GM12873 (cell line): ENCODE measurements around the gene PTAFR.

Source experiments
- TF ChIP-seq, protein P1 (sequence below): IDR thresholded peaks from 2 replicates; pipeline ENCODE4 v1.5.1; 2012; ENCODE audit warnings: low read depth, mild to moderate bottlenecking, moderate library complexity, low read length, control low read depth; ENCODE audit not compliant: insufficient read depth; ENCODE audit errors: missing control alignments

Gene PTAFR

DNA sequence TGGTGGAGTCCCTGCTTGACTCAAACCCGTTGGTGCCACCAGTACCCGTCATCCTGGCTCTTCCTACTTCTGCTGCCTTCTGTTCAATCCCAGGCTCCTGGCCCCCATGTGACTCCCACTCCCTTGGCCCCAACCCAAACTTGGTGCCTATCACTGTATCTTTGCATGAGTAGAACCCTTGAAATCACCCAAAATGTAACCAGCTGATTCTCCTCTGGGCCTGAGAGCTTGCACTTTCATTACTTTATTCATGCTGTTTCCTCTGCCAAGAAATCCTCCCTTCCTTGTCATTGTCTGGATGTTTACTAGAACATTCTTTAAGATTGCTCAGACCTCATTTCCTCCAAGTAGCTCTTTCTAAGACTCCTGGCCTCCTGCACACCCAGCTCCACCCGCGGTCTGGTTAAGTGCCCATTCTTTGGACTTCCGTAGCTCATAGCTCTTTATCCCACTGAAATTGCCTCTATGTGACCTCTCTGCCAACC lies 15.7 kb downstream of the PTAFR start:
- TF ChIP-seq, protein P1, sequence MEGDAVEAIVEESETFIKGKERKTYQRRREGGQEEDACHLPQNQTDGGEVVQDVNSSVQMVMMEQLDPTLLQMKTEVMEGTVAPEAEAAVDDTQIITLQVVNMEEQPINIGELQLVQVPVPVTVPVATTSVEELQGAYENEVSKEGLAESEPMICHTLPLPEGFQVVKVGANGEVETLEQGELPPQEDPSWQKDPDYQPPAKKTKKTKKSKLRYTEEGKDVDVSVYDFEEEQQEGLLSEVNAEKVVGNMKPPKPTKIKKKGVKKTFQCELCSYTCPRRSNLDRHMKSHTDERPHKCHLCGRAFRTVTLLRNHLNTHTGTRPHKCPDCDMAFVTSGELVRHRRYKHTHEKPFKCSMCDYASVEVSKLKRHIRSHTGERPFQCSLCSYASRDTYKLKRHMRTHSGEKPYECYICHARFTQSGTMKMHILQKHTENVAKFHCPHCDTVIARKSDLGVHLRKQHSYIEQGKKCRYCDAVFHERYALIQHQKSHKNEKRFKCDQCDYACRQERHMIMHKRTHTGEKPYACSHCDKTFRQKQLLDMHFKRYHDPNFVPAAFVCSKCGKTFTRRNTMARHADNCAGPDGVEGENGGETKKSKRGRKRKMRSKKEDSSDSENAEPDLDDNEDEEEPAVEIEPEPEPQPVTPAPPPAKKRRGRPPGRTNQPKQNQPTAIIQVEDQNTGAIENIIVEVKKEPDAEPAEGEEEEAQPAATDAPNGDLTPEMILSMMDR = no peak

GRCh38 chr1:28159680-28160079 lies 16.8 kb downstream of the PTAFR start:
- TF ChIP-seq, protein P1 = no peak

- TF ChIP-seq, protein P1 = no peak
Observed at GRCh38 chr1:28159243-28159642, 17.2 kb downstream of the PTAFR start.

GRCh38 chr1:28157894-28158293 lies 18.6 kb downstream of the PTAFR start:
- TF ChIP-seq, protein P1 = no peak

- TF ChIP-seq, protein P1 = no peak
Observed at GRCh38 chr1:28156821-28157220, 19.7 kb downstream of the PTAFR start.

DNA sequence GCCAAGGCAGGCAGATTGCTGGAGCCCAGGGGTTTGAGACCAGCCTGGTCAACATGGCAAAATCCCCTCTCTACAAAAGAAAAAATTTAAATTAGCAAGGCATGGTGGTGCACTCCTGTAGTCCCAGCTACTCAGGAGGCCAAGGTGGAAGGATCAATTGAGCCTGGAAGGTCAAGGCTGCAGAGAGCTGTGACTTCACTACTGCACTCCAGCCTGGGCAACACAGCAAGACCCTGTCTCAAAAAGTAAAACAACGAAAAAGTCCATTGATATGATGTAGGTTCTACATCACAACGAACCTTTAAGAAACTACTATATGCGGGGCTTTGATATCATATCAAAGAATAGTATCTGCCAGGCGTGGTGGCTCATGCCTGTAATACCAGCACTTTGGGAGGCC lies 20.9 kb downstream of the PTAFR start:
- TF ChIP-seq, protein P1 = no peak

GRCh38 chr1:28154078-28154594 lies 22.4 kb downstream of the PTAFR start:
- TF ChIP-seq, protein P1 = no peak
